Loucy (cell line): ENCODE measurements around the gene C1orf174.

ENCODE experiments used
- EZH2phosphoT487 ChIP-seq: fragments of 200-600 bp; IDR thresholded peaks from 2 replicates; pipeline ENCODE4 v1.6.1; 2018; ENCODE audit warnings: antibody characterized with exemption, mild to moderate bottlenecking, moderate library complexity, borderline replicate concordance
- TF ChIP-seq, protein P1 (sequence below): fragments of 200-600 bp; sonication (generic); conservative IDR thresholded peaks from 2 replicates; pipeline ENCODE4 v1.5.1; 2014; ENCODE audit warnings: mild to moderate bottlenecking, antibody characterized with exemption, low read length

DNA sequence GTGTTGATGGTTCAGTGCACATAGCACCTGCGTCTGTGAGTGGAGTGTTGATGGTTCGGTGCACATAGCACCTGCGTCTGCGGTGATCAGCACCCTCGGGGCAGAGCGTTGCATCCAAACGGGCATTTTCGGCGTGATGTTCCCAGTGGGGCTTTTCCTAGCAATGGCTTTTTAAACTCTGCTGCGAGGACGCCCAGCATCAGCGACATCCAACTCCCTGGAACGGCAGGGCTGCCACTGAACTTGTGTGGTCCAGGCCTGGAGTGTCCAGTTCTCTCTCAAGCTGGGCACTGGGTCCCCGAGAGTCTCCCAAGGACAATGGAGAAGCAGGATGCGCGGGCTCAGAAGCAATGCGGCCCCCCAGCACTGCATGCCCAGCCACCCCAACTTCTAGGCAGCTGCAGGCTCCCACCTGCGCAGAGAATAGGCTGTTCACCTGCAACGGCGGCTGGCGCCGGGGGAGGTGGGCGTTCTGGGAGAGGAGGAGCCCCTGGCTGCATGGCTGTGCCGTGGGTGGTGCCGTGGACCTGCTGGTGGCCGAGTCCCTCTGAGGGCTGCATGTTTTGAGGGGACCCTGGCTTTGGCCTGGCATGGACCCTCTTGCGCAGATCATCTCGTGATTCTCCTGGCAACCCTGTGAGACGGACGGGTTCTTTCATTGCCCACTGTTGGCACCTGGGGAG lies 10.1 kb upstream of the C1orf174 start:
- TF ChIP-seq, protein P1, sequence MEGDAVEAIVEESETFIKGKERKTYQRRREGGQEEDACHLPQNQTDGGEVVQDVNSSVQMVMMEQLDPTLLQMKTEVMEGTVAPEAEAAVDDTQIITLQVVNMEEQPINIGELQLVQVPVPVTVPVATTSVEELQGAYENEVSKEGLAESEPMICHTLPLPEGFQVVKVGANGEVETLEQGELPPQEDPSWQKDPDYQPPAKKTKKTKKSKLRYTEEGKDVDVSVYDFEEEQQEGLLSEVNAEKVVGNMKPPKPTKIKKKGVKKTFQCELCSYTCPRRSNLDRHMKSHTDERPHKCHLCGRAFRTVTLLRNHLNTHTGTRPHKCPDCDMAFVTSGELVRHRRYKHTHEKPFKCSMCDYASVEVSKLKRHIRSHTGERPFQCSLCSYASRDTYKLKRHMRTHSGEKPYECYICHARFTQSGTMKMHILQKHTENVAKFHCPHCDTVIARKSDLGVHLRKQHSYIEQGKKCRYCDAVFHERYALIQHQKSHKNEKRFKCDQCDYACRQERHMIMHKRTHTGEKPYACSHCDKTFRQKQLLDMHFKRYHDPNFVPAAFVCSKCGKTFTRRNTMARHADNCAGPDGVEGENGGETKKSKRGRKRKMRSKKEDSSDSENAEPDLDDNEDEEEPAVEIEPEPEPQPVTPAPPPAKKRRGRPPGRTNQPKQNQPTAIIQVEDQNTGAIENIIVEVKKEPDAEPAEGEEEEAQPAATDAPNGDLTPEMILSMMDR, result no peak
- TF ChIP-seq EZH2phosphoT487, result no peak
